ENCODE data around the gene GNB1L.

Gene GNB1L

GRCh38 chr22:19772673-19773469, 81.8 kb downstream of the GNB1L start:
- no peak for DNase-seq

- DNase-seq, result no peak
These were observed 82.3 kb downstream of the GNB1L start for GRCh38 chr22:19772422-19772672.

GRCh38 chr22:19770349-19771220, 84.1 kb downstream of the GNB1L start:
- DNase-seq, result no peak

- DNase-seq, result no peak
These were observed 85.3 kb downstream of the GNB1L start for GRCh38 chr22:19769393-19769715.

- no peak for DNase-seq
These were observed 87.0 kb downstream of the GNB1L start for GRCh38 chr22:19767427-19768341.

GRCh38 chr22:19766511-19767426, 87.9 kb downstream of the GNB1L start:
- DNase-seq, result peak; percentile 47

- no peak for DNase-seq
These were observed 88.5 kb downstream of the GNB1L start for GRCh38 chr22:19766240-19766510.

- DNase-seq, result no peak
These were observed 89.0 kb downstream of the GNB1L start for GRCh38 chr22:19765477-19766239.

- DNase-seq, result no peak
These were observed 89.8 kb downstream of the GNB1L start for GRCh38 chr22:19764636-19765476.

GRCh38 chr22:19764299-19764593, 90.4 kb downstream of the GNB1L start:
- no peak for DNase-seq

- no peak for DNase-seq
These were observed 91.0 kb downstream of the GNB1L start for GRCh38 chr22:19763458-19764298.

- no peak for DNase-seq
These were observed 91.9 kb downstream of the GNB1L start for GRCh38 chr22:19762568-19763457.

- no peak for DNase-seq
These were observed 92.7 kb downstream of the GNB1L start for GRCh38 chr22:19761725-19762567.

GRCh38 chr22:19760951-19761724, 93.5 kb downstream of the GNB1L start:
- no peak for DNase-seq

GRCh38 chr22:19760058-19760950, 94.4 kb downstream of the GNB1L start, which contains the start of gene TBX1:
Gene TBX1, plus strand, starts transcription at chr22:19760778. Its CDS starts 66 bp downstream, at chr22:19760844.
- DNase-seq, result no peak
